Fibroblast of villous mesenchyme (primary cell): ENCODE results near the gene C4A. TPM values are rescaled to one million over a fixed set of nuclear protein-coding genes. Genes with fewer than 3 reads are reported as not detected.

Experiments
- DNase-seq: peaks from one replicate; pipeline ENCODE4 v3.0.0-alpha.2; 2010; ENCODE audit warnings: low read depth
- H3K4me3 ChIP-seq: 2 replicates; pipeline ENCODE4 v1.5.1; 2011; ENCODE audit warnings: low read depth, mild to moderate bottlenecking, low read length
- total RNA-seq: library from RNA; depleted of rRNA; stranded (reverse); fragments of >200 nt; gene quantifications from 2 replicates; pipeline ENCODE4 v1.2.3, GENCODE V29; 2012
- TF ChIP-seq, protein P1 (sequence below): IDR thresholded peaks from 2 replicates; pipeline ENCODE4 v1.5.1; 2012; ENCODE audit warnings: low read depth, mild to moderate bottlenecking, low read length; ENCODE audit not compliant: insufficient read depth

The C4A gene
- total RNA-seq, 1 donor = 6.0 TPM

DNA sequence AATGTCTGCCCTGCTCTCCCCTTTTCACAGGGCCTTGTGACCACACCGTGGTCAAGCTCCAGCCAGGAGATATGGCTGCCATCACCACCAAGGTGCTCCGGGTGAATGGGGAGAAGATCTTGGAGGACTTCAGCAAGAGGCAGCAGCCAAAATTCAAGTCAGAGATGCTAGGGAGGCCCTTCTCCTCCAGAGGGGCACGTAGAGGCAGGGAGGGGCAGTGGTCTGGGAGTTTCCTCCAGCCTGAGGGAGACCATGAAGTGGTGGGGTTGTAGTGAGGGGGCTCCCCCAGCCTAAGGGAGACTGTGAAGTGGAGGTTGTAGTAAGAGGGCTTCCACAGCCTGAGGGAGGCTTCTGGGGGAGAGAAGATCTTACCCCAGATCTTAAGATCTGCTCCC lies 13.9 kb upstream of the C4A start:
- H3K4me3 ChIP-seq = no peak overlapping the region
- no peak for DNase-seq
- TF ChIP-seq, protein P1, sequence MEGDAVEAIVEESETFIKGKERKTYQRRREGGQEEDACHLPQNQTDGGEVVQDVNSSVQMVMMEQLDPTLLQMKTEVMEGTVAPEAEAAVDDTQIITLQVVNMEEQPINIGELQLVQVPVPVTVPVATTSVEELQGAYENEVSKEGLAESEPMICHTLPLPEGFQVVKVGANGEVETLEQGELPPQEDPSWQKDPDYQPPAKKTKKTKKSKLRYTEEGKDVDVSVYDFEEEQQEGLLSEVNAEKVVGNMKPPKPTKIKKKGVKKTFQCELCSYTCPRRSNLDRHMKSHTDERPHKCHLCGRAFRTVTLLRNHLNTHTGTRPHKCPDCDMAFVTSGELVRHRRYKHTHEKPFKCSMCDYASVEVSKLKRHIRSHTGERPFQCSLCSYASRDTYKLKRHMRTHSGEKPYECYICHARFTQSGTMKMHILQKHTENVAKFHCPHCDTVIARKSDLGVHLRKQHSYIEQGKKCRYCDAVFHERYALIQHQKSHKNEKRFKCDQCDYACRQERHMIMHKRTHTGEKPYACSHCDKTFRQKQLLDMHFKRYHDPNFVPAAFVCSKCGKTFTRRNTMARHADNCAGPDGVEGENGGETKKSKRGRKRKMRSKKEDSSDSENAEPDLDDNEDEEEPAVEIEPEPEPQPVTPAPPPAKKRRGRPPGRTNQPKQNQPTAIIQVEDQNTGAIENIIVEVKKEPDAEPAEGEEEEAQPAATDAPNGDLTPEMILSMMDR = no peak

DNA sequence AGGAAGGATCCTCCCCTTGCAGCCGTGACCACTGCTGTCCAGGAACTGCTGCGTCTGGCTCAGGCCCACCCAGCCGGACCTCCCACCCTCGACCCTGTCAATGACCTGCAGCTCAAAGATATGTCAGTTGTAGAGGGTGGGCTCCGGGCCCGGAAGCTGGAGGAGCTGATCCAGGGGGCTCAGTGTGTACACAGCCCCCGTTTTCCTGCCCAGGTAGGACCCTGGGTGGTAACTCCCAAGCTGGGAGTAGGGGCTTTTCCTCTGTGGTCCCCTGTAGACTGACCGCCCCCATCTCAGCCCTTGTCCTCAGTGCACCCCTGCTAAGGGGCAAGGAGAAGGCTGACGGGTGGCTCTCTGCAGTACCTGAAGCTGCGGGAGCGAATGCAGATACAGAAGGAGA lies 13.5 kb upstream of the C4A start:
- no peak for DNase-seq
- TF ChIP-seq, protein P1 = no peak
- no peak overlapping the region for H3K4me3 ChIP-seq

DNA sequence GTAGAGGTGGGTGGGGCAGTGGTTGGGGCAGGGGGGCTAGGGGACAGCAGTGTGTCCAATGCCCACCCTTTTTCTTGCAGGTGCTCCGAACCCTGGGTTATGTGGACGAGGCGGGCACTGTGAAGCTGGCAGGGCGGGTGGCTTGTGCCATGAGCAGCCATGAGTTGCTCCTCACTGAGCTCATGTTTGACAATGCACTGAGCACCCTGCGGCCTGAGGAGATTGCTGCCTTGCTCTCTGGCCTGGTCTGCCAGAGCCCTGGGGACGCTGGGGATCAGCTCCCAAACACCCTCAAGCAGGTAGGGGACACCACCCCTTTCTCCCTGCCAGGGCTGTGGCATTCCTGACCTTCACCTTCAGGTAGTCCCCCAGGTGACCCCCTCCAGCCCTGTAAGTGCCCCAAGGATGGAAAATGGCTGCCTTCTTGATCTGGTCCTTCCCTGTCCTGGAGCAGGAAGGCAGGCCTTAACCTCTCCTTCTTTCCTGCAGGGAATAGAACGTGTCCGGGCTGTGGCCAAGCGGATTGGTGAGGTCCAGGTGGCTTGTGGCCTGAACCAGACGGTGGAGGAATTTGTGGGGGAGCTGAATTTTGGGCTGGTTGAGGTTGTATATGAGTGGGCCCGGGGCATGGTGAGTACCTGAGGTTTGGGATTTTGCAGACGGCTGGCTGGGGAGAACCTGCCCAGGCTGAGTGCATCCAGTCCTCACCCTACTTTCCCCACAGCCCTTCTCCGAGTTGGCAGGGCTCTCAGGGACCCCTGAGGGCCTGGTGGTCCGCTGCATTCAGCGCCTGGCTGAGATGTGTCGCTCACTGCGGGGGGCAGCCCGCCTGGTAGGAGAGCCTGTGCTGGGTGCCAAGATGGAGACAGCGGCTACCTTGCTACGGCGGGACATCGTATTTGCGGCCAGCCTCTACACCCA lies 12.8 kb upstream of the C4A start:
- no peak overlapping the region for H3K4me3 ChIP-seq
- TF ChIP-seq, protein P1 = no peak
- DNase-seq = no peak

DNA sequence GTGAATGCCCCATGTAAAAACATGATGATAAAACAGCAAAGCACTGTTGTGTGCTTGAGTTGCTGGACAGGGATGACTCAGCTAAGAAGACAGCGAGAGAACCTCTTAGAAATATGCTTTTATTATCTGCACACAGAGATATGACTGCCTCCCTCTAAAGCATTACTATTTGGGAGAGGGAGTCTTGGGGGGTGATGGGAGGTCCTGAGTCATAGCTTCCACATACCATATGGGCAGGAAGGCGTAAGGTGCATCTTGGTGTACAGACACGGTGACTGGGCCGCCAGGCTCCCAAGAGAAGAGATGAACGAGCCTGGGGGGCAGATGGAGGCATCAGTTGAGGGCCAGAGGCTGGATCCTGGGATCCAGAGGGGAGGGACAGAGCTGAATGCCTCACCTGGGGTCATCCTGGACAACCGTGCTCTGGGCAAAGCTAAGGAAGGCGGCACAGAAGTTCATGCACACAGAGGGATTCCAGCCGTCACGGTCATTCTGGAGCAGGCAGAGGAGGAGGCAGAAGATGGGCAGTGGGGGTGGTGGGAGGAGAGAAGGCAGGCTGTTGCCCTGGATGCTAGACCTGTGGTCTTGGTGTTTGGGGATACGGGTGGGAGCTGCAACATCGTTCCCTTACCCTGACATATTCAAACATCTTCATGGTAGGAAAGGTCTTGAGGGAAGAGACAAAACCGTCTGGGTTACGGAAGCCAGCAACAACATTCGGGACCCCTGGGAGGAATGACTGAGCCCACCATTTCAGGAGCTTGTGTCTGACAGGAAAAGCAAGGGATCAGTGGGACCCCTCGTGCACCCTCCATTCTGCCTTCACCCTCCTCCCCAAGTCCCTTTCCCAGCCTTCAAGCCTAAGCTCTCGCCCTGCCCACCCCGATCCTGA lies 11.9 kb upstream of the C4A start:
- H3K4me3 ChIP-seq = peak overlapping the region; percentile 61

DNA sequence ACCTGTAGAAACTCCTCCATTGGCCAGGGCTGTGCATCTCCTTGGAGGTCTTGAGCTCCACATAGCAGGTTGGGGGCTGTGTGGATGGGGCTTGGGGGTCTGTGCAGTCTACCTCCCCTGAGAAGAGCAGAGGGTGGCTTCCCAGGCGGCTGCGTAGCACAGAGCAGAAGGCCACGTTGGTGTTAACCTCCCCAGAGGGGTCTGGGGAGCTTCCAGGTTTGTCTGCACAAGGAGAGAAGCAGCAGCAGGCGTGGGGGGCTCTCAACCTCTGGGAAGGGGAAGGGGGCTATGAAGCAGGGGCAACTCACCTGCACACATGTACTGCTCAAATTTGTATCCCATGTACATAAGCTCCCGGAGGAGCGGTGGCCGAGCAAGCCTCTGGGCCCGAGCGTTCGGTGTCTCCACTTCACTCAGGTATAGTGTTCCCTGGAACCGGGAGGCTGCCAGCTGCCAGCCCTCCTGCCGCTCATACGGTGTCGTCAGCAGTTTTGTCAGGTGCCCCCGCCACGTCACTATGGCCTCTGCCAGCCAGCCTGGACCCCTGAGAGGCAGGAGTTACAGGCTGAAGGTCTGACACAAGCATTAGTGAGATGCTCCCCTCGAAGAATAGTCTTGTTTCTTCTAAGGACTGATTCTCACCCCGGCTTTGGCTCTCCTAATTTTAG lies 11.1 kb upstream of the C4A start:
- TF ChIP-seq, protein P1 = no peak
- no peak for DNase-seq

More for the DNA sequence above, 11.9 kb upstream of the C4A start:
- TF ChIP-seq, protein P1 = no peak
- DNase-seq = peak; percentile 18

DNA sequence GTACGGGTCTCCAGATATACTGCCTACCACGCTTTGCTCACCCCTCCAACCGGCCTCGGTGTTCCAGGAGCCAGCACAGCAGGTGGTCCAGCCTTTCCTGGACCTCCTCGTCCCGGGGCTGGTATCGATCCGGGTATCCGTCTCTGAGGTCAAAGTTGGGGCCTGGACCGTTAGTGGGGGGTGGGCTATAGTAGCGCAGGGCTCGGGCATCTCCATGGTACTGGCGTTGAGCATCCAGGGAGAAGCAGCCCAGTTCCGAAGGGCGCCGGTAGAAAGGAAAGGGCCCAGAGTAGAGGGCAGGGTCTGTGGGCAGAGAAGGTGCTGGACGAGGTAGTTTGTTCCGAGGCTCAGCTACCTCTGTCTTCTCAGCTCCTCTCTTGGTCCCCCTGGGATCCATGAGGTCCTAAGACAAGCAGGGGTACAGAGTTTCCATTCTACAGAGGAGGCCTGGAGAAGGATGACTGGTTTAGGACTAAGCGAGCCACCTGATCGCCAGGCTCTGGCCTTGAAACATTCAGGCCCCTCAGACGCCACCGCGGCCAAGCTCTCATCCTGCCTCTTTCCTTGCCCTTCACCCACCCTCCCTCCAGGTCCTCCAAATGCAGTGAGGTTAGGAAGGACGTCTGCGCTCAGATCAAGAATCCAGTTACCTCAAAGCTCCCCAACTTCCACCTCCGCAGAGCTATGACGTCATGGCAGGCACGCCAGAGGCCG lies 10.4 kb upstream of the C4A start:
- peak overlapping the region; percentile 61 for H3K4me3 ChIP-seq
- no peak for DNase-seq
- TF ChIP-seq, protein P1 = no peak

More for the DNA sequence above, 11.1 kb upstream of the C4A start:
- H3K4me3 ChIP-seq = peak overlapping the region; percentile 61
